ENCODE data around the gene SMC5. TPM values are rescaled to one million over a fixed set of nuclear protein-coding genes. Genes with fewer than 3 reads are reported as not detected.
"Not testable (repeated sequence)": the region's sequence is repeated elsewhere in the genome, so short reads cannot be mapped to it uniquely, and the experiment has no call there.

The SMC5 gene
- total and polyA plus RNA-seq, 2 donors (not counting 1 experiment from before 2014, with no cell fraction given): 8.9 to 82.1 TPM

GRCh38 chr9:70324963-70325362 lies 66.2 kb downstream of the SMC5 start:
- no peak overlapping the region for H3K4me3 ChIP-seq (ENCODE audit: control extremely low read depth in 1 of 5, extremely low read depth in 1 of 5, insufficient read depth in 1 of 5, low read depth in 2 of 5, low read length in 4 of 5)
- H3K9me3 ChIP-seq (ENCODE audit: control extremely low read depth in 1 of 3, control insufficient read depth in 2 of 3, insufficient read depth in 1 of 3, low read length in 2 of 3): peaks cover 1 to 16% (median 14%) of the 10 kb centered on the region in 3 donors
- ChIA-PET POLR2A (no interaction called here), CTCF (no interaction called here)
- no peak for TF ChIP-seq EZH2 (IDR thresholded peaks at IDR 0.05; ENCODE audit: borderline replicate concordance, insufficient read depth, low read depth, low read length, poor library complexity, severe bottlenecking)
- no peak for TF ChIP-seq CTCF (IDR thresholded peaks at IDR 0.05)
- H3K27me3 ChIP-seq (replicated peaks in 1 of 4; ENCODE audit: control extremely low read depth in 1 of 4, control insufficient read depth in 3 of 4, insufficient read depth in 4 of 4, low read length in 3 of 4): no peaks in the 10 kb centered on the region
- H3K9ac ChIP-seq (ENCODE audit: low read length): no peak overlapping the region
- DNase-seq (no peak), ATAC-seq (ENCODE audit: low read depth) (no peak)
- Mint-ChIP-seq H3K27ac (no peak overlapping the region), H3K27me3 (no peaks in the 10 kb centered on the region), H3K4me3 (no peak overlapping the region), H3K4me1 (no peaks in the 10 kb centered on the region), H3K9me3 (ENCODE audit: insufficient read depth) (peaks cover 15% of the 10 kb centered on the region)
- no peak overlapping the region for H3K27ac ChIP-seq (ENCODE audit: low read length in 2 of 2)
- H3K4me1 ChIP-seq (ENCODE audit: control insufficient read depth in 2 of 2, insufficient read depth in 2 of 2, low read length in 2 of 2): no peaks in the 10 kb centered on the region
- intact Hi-C loops (cut with micrococcal nuclease): no loop called here
- H3K79me2 ChIP-seq (ENCODE audit: control insufficient read depth, insufficient read depth, low read length): no peaks in the 10 kb centered on the region
- no peak overlapping the region for H3K4me2 ChIP-seq (replicated peaks; ENCODE audit: low read depth, low read length, poor library complexity, severe bottlenecking)
- no peak overlapping the region for H2AFZ ChIP-seq (ENCODE audit: insufficient read depth, low read depth, low read length, poor library complexity, severe bottlenecking)
- H4K20me1 ChIP-seq (ENCODE audit: control insufficient read depth, insufficient read depth, low read length, poor library complexity, severe bottlenecking): no peaks in the 10 kb centered on the region
- WGBS (ENCODE audit: insufficient coverage): 91% methylated on average over 1 of the region's 3 CpGs
- peaks cover 9 to 67% of the 10 kb centered on the region in 2 experiments for H3K36me3 ChIP-seq (replicated peaks in 1 of 2; ENCODE audit: control extremely low read depth in 1 of 2, control insufficient read depth in 1 of 2, extremely low read depth in 1 of 2, insufficient read depth in 2 of 2, low read length in 1 of 2)

- POLR2A ChIA-PET; DNase-seq; H3K27me3 Mint-ChIP-seq; ATAC-seq (ENCODE audit: low read depth); H3K27ac ChIP-seq (ENCODE audit: low read length in 2 of 2); H3K9ac ChIP-seq (ENCODE audit: low read length); H2AFZ ChIP-seq (ENCODE audit: insufficient read depth, low read depth, low read length, poor library complexity, severe bottlenecking); H3K4me2 ChIP-seq (replicated peaks; ENCODE audit: low read depth, low read length, poor library complexity, severe bottlenecking); H3K79me2 ChIP-seq (ENCODE audit: control insufficient read depth, insufficient read depth, low read length); CTCF ChIA-PET; H4K20me1 ChIP-seq (ENCODE audit: control insufficient read depth, insufficient read depth, low read length, poor library complexity, severe bottlenecking); intact Hi-C loops (cut with micrococcal nuclease); H3K4me1 Mint-ChIP-seq; H3K27ac Mint-ChIP-seq; H3K4me3 Mint-ChIP-seq; H3K4me3 ChIP-seq (ENCODE audit: control extremely low read depth in 1 of 5, extremely low read depth in 1 of 5, insufficient read depth in 1 of 5, low read depth in 2 of 5, low read length in 4 of 5); H3K4me1 ChIP-seq (ENCODE audit: control insufficient read depth in 2 of 2, insufficient read depth in 2 of 2, low read length in 2 of 2); H3K27me3 ChIP-seq (replicated peaks in 1 of 4; ENCODE audit: control extremely low read depth in 1 of 4, control insufficient read depth in 3 of 4, insufficient read depth in 4 of 4, low read length in 3 of 4): not testable (repeated sequence)
- WGBS (ENCODE audit: insufficient coverage): 99% methylated on average over 4 of the region's 4 CpGs
- H3K9me3 ChIP-seq (ENCODE audit: control extremely low read depth in 1 of 3, control insufficient read depth in 2 of 3, insufficient read depth in 1 of 3, low read length in 2 of 3): peaks cover 1 to 16% (median 14%) of the 10 kb centered on the region in 3 donors
- peaks cover 20 to 49% of the 10 kb centered on the region in 2 experiments for H3K36me3 ChIP-seq (replicated peaks in 1 of 2; ENCODE audit: control extremely low read depth in 1 of 2, control insufficient read depth in 1 of 2, extremely low read depth in 1 of 2, insufficient read depth in 2 of 2, low read length in 1 of 2)
- peaks cover 15% of the 10 kb centered on the region for H3K9me3 Mint-ChIP-seq (ENCODE audit: insufficient read depth)
Observed at GRCh38 chr9:70328625-70329024, 69.8 kb downstream of the SMC5 start.
